CD4-positive, alpha-beta T cell treated with Interleukin-21 for 1 hour (primary cell): ENCODE measurements around the gene ENO1.
A peak's percentile ranks its signal among the peaks of the same experiment; 100 is the strongest.
"Not testable (repeated sequence)": the region's sequence is repeated elsewhere in the genome, so short reads cannot be mapped to it uniquely, and the experiment has no call there.

Experiments used
- DNase-seq: peaks from one replicate; pipeline ENCODE4 v3.0.0-alpha.2; 2020

Gene ENO1

DNA sequence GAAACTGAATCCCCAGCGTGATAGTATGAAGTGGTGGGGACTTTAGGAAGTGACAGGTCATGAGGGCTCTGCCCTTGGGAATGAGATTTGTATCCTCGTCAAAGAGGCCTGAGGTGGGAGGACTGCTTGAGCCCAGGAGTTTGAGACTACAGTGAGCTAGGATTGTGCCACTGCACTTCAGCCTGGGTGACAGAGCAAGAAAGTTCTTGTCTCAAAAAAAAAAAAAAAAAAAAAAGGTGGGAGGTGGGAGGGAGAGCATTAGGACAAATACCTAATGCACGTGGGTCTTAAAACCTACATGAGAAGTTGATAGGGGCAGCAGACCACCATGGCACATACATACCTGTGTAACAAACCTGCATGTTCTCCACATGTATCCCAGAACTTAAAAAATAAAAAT, 37.1 kb downstream of the ENO1 start:
- DNase-seq: no peak

DNA sequence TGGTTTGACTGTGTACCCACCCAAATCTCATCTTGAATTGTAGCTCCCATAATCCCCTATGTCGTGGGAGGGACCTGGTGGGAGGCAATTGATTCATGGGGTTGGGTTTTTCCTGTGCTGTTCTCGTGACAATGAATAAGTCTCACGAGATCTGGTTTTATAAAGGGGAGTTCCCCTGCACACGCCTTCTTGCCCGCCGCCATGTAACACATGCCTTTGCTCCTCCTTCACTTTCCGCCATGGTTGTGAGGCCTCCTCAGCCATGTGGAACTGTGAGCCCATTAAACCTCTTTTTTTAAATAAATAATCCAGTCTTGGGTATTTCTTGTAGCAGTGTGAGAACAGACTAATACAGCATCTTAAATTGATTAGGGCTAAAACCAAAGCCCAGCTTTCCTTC, 38.5 kb downstream of the ENO1 start:
- no peak for DNase-seq

DNA sequence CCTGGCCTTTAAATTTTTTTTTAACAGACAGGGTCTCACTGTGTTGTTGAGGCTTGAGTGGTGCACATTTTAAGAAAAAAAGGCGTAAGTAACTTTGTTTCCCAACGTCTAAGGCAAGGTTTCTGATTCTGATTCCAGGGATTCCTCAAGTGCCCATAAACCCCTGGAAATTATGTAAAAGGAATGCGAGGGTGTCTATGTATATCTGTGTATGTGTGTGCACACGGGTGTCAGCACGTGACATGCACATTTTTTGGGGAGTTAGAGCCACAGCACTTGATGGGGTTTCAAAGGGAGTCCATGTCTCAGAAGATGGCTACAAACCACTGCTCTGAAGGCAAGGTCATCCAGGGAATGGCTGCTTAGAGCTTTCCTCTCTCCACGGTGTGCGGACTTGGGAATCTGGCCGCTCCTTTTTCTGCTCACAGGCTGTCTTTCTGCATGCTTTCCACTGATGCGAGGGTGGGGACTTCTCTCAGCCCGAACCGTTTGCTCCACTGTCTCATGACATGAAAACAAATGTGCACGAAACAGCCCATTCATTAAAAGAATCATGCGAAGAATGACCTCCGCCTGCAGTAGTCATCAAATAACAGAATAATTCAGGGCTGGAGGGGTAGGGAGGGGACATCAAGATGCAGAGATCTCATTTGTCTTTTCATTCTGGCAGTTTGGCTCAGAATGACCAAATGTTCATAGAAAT, 42.4 kb downstream of the ENO1 start:
- no peak for DNase-seq

DNA sequence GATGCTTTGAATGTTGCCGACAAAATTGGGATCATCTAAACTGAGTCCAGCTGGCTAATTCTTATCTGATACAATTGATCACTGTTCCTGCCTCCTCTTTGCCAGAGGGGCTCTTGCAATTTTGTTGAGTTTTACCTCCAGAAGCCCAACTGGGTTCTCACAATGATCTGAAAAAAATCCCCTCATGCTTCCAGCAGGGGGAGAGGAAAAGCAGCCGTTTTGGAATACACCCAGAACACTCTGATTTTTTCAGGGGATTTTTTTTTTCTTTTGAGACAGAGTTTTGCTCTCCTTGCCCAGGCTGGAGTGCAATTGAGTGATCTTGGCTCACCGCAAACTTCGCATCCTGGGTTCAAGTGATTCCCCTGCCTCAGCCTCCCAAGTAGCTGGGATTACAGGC, 47.1 kb downstream of the ENO1 start:
- no peak for DNase-seq

DNA sequence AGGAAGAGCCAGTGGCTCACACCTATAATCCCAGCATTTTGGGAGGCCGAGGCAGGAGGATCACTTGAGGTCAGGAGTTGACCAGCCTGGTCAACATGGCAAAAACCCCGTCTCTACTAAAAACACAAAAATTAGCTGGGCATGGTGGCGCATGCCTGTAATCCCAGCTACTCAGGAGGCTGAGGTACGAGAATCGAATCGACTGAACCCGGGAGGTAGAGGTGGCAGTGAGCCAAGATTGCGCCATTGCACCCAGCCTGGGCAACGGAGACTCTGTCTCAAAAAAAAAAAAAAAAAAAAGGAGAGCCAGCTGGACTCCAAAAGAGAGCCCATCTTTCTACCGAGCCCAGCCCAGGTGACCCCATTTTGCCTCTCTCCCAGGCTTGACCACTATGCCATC, 47.8 kb downstream of the ENO1 start:
- not testable (repeated sequence) for DNase-seq

DNA sequence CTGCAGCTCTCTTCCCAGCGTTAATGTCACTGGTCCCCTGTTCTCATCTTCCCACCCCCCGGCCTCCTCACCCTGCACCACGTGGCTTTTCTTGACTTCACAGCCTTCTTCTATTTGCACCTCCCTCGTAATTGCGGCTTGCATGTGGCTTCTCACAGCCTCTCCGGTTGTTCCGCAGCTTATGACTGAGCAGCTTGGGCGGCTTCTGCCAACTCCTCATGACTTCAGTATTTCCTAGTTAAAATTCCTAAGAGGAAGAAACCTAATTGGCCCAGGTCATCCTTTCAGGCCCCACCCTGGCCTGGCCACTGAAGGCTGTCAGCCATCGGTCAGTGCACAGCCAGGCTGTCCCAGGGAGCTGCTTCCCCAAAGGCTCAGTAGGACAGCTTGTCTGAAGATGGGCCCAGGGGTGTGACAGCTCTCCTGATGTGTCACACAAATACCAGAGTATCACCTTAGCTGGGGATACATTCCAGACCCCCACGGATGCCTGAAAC, 52.5 kb downstream of the ENO1 start:
- DNase-seq: no peak

DNA sequence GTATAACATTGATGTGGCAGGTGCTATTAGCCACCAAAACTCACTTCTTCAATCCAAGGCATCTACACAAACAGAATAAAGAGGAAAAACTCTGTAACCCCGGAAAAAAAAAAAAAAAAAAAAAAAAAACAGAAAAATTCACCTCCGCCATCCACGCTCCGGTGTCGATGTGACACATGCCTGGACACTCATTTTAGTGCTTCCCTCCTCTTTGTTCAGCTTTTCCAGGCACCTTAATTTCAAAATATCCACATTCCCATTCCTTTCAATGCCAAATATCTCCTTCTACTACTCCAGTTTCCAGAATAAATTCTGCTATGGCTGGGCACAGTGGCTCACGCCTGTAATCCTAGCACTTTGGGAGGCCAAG, 55.2 kb downstream of the ENO1 start:
- DNase-seq: no peak

DNA sequence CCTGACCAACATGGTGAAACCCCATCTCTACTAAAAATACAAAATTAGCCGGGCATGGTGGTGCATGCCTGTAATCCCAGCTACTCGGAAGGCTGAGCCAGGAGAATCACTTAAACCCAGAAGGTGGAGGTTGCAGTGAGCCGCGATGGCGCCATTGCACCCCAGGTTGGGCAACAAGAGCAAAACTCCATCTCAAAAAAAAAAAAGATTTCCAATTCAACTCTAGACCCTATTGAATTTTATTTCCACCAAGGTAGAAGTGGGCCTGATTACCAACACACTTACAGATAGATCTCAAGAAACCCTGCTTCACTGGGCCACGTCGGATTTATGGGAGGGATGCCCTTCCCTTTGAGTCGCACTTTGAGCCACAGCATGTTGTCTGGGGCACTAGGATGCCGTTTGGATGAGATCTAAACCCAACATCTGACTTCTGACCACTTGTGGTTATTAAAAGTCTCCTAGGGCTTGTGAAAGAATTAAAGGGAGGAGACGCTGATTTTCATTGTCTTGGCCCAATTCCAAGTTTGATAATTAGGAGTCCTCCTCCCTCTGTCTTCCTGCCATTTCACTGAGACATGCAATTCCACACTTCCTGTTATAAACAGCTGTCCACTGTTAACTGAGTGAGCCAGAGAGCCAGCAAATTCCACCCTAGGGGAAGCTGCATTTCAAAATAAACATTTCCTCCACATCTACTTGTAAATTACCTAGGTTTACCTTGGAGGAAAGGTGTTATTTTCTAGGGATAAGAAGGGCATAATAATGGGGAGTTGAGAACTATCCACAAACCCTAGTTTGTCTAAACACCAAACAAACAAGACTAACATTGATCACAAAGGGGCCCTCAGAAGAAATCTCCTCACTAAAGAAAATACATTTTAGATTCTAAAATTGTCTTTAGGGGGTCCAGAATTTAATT, 55.9 kb downstream of the ENO1 start:
- DNase-seq: no peak

DNA sequence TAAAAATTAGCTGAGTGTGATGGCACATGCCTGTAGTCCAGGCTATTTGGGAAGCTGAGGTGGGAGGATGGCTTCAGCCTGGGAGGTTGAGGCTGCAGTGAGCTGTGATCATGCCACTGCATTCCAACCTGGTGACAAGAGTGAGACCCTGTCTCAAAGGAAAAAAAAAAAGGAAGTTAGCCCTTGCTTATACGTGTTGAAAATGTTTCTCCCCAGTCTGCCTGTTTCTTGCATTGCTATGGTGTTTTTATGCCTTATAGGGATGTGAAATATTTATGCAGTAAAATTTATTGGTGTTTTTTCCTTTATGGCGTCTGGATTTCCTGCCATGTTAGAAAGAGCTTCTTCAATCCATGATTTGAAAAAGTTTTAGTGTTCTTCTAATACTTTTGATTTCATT, 57.4 kb downstream of the ENO1 start:
- DNase-seq: no peak

DNA sequence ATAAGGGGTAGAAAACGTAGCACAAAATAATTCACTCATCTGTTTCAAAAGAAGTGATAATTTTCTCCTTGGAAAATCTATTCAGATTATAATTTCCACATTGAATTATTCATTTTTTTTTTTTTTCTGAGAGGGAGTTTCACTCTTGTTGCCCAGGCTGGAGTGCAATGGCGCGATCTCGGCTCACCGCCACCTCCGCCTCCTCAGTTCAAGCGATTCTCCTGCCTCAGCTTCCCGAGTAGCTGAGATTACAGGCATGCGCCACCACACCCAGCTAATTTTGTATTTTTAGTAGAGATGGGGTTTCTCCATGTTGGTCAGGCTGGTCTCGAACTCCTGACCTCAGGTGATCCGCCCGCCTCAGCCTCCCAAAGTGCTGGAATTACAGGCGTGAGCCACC, 59.7 kb downstream of the ENO1 start:
- not testable (repeated sequence) for DNase-seq

DNA sequence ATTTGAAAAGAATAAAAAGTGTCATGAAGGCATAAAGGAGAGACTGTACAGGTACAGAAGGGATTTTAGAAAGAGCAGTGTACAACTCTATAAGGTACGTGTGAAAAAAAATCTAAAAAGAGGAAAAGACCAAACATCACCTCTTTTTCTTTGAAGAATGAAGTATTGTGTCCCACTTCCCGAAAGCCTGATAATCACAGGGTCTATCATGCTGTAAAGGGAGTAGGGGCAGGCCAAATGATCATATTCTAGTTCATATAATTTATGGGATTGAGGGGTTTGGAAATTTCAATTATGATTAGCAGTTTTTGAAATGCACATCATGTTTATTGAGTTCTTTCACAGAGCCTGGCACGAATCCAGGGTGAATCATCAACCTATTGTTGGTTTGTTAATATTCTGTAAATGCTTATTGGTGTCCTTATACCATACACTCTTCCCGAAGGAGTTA, 60.1 kb downstream of the ENO1 start:
- no peak for DNase-seq

DNA sequence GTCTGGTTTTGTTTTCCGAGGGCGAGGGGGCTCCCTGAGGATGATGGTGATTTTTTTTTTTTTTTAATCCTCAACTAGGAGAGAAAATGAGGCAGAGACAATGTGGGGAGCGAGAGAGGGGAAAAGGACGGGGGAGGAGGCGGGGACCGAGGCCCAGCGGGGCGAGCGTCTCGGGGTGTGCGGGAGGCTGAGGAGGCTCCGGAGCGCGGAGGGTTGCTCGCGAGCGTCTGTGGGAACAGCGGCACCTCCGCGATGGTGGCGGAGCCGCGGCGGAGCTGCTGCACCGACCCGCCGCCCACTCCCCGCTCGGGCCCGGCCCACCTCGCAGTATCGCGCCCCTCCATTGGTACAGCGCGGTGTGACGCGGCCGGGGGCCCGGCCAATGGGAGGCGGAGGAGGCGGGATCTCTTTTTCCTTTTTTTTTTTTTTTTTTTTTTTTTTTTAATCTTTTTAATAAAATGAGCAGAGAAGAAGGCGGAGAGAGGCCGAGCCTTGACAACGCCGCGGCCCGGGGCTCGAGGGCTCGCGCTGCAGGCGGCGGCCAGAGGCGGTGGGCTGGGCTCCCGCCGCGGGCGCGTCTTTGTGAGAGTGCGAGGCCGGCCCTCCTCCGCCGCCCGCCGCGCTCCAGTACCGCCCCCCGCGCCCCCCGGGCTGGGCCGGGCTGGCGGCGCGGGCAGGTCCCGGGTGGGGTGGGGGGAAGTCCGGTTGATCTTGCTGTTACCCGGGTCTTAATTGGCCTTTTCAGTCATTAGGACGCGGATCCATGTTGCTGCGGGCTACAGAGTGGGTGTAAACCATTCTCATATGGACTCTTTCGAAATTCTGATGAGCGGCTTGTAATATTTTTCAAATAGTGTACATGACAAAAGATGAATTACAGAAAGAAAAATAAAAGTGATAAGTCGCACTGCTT, 60.8 kb downstream of the ENO1 start, which contains the start of gene RERE:
Gene RERE (minus strand): TSS at position 229 of the 913 bp plus-strand sequence.
- peak; percentile 97 for DNase-seq

DNA sequence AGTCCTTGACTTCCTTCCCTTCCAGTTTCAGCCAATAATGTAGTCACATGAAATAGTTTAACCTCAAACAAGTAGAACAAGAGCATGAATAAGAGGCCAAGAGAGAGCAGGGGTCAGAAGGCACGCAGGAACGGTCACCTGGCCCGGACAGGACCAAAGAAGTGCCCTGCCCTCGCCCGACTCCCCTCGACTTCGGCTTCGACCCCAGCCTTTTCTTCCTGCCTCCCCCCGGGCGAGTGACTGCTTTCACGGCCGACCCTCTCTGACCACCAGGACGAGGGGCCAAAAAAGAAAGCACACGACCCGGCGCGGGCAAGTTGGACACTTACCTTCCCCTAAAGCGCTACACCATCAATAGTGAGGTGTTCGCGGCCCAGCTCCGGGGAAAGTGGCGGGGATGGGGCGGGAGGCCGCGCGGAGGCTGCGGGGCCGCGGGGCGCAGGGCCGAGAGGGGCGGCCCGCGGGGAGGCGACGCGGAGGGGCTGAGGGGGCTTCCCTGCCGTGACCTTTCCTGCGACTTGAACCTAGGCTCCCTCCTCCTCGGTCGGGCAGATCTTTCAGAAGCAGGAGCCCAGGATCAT, 61.6 kb downstream of the ENO1 start:
- peak; percentile 17 for DNase-seq

DNA sequence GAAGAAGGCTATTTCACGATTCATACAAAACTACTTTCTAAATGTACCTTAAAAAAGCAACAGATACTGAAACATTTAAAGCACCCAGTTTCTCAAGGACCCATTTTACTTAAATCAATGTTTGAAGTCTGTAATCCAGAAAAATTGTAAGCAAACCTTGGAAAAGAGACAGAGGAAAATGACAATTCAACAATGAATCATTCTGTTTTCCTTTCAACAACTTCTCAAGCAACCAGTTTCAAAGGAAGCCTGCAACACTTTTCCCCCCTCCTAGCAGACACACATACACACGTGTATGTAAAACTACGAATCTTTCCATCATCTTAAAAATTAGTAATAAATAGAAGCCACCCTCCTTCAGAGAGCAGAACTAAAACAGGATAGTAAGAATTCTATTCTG, 62.2 kb downstream of the ENO1 start:
- DNase-seq: no peak

DNA sequence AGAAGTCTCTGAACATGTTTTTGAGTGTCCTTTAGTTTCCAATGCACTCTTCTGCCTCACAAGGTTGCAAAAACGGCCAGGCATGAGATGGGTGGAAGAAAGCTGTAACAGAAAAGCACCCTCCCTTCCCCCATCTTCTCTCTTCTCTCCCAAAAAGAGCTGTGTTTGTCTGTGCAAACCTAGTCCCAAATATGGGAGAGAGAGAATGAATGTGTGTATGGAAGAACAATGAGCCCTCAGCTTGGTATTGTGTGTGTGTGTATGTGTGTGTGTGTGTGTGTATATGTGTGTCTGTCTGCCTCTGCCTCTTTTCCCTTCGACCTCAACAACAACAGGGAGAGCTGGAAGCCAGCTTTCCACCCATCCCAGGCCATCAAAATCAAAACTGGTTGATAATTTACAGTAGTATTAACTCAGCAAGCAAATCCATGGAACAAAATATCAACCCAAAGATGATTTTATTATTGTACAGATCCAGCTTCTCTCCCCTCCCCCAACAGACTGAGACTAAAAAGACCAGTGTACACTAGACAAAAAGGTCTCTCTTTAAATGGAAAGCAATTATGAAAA, 62.8 kb downstream of the ENO1 start:
- no peak for DNase-seq

DNA sequence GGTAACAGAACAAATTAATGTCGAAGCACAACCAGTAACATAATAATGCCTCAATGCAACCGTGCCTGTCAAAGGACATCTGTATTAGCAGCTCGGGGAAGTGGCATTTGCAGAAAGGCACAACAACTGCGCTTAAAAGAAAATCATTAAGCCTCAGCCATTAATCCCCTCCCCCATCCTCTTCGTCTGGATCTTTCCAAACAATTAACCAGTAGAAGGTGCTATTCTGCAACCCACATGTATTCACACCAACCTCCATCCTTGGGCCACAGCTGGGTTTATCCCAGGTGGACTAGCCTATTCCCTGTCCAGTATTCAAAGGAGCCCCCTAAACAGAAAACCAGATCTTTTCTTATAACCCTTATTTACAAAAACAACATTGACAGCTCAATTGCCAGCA, 63.6 kb downstream of the ENO1 start:
- no peak for DNase-seq

DNA sequence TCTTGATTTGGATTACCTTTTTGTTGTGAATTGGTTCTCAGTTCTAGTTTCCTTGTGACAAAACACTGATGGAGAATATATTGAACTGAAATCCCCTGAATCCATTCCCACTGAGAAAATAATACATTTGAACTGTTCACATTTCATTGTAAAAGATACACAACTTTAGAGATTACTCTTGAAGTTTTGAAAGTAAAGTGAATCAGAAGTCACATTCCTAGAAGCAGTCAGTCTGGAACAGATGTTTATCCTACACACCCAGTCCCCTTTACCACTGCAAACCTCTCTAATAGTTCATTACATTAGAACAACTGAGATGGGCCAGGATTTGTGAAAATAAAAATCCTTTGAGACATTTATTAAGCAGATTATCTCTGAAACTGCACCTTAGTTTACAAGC, 64.5 kb downstream of the ENO1 start:
- DNase-seq: no peak

DNA sequence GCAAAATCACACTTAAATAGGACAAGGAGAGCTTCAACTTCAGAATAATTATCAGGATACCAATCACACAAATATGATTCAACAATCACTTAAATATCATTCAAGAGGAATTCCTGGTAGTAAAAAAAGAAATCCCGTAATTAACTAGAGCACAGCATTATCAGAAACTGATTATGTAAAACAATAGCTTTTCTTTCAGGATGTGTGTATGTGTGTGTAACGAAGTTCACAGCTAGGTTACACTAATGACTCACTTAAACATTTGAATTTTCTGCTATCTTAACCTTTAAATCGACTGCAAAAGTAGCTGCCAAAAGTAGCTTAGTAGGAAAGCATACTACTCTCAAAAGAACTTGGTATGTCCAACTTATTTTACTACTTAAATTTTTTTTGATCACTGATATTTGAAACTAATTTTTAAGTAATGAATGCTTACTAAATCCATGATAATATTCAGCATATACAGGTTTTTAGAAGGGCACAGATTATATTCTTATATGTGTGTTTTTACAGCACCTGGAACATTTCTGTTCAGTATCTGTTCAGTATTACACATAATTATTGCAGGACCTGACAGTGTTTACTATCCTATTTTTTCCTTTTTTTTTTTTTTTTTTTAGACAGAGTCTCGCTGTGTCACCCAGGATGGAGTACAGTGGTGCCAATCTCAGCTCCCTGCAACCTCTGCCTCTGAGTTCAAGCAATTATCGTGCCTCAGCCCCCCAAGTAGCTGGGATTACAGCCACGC, 65.3 kb downstream of the ENO1 start:
- DNase-seq: no peak

DNA sequence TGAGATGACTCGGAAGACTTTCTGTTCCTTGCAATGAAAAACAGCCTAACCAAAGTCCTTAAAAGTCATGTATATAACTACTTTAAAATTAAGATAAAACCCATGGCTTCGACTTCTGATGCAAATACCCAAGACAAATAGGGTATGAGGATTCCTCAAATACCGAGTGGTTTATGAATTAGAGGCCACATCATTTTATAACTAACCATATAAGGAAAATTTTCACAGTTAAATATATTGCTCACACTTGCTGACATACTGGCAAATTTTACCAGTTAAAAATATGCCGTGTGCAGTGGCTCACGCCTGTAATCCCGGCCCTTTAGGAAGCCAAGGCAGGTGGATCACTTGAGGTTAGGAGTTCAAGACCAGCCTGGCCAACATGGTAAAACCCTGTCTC, 66.4 kb downstream of the ENO1 start:
- DNase-seq: no peak
